CD4-positive, CD25-positive, alpha-beta regulatory T cell (primary cell): ENCODE results near the gene MGAT1. TPM values are rescaled to one million over a fixed set of nuclear protein-coding genes. Genes with fewer than 3 reads are reported as not detected.

ENCODE experiments used
- ATAC-seq, 2 donors: fragments of 150-1000 bp; cut with Tn5 transposase; one replicate each; pipeline ENCODE4 v1.10.0; 2021; ENCODE audit warnings: low read depth in 2 of 2, moderate number of reproducible peaks in 2 of 2, moderate library complexity in 1 of 2
- DNase-seq, 3 donors: peaks; one replicate each; pipeline versions ENCODE4 v3.0.0 to v3.0.0-alpha.2; 2012 to 2022; ENCODE audit warnings: mixed read lengths in 1 of 3
- H3K27ac ChIP-seq: one replicate; pipeline ENCODE4 v1.7.0; 2013; ENCODE audit warnings: mild to moderate bottlenecking, low read length; ENCODE audit not compliant: insufficient read depth, poor library complexity, severe bottlenecking
- H3K27me3 ChIP-seq: one replicate; pipeline ENCODE4 v1.7.0; 2013; ENCODE audit warnings: low read length; ENCODE audit not compliant: control insufficient read depth, insufficient read depth
- H3K36me3 ChIP-seq: one replicate; pipeline ENCODE4 v1.7.0; 2013; ENCODE audit warnings: mild to moderate bottlenecking, low read length, moderate library complexity; ENCODE audit not compliant: control insufficient read depth, insufficient read depth
- H3K4me1 ChIP-seq: 2 replicates; pipeline ENCODE4 v1.7.0; 2013; ENCODE audit warnings: mild to moderate bottlenecking, low read length; ENCODE audit not compliant: insufficient read depth, control insufficient read depth, poor library complexity, severe bottlenecking
- H3K4me3 ChIP-seq: one replicate; pipeline ENCODE4 v1.7.0; 2013; ENCODE audit warnings: low read depth, mild to moderate bottlenecking, low read length, moderate library complexity
- H3K9me3 ChIP-seq, 2 experiments: 1 replicate in 1 of 2; 2 replicates in 1 of 2; pipeline ENCODE4 v1.7.0; 2013; ENCODE audit warnings: low read length in 2 of 2, mild to moderate bottlenecking in 1 of 2, moderate library complexity in 1 of 2; ENCODE audit not compliant: control insufficient read depth in 2 of 2
- H3K27ac Mint-ChIP-seq, 3 donors: one replicate each; pipeline ENCODE4 v1.8.0; 2020 to 2022; ENCODE audit warnings: mild to moderate bottlenecking in 3 of 3, mixed read lengths in 3 of 3, moderate library complexity in 2 of 3
- H3K27me3 Mint-ChIP-seq: one replicate; pipeline ENCODE4 v1.8.0; 2022; ENCODE audit warnings: mild to moderate bottlenecking, mixed read lengths
- H3K36me3 Mint-ChIP-seq: one replicate; pipeline ENCODE4 v1.8.0; 2020; ENCODE audit warnings: mixed read lengths
- H3K4me1 Mint-ChIP-seq, 4 donors: one replicate each; pipeline ENCODE4 v1.8.0; 2020 to 2022; ENCODE audit warnings: mixed read lengths in 4 of 4, mild to moderate bottlenecking in 1 of 4
- H3K4me3 Mint-ChIP-seq, 4 donors: one replicate each; pipeline ENCODE4 v1.8.0; 2020 to 2022; ENCODE audit warnings: mild to moderate bottlenecking in 4 of 4, mixed read lengths in 4 of 4, moderate library complexity in 3 of 4
- H3K9me3 Mint-ChIP-seq, 7 donors: one replicate each; pipeline ENCODE4 v1.8.0; 2020 to 2022; ENCODE audit warnings: mixed read lengths in 7 of 7, mild to moderate bottlenecking in 3 of 7, moderate library complexity in 2 of 7
- polyA plus RNA-seq, 4 donors: library from polyadenylated mRNA; unstranded; fragments of 300-500 nt; fragmentation: Illumina TruSeq; gene quantifications; one replicate each; pipeline ENCODE4 v1.2.3, GENCODE V29; 2021
- total RNA-seq: library from RNA; stranded (reverse); gene quantifications from one replicate; pipeline ENCODE4 v1.2.3, GENCODE V29; 2022

MGAT1 gene
- total and polyA plus RNA-seq, 5 donors from 2014 or later = 106 to 210 (median 192) TPM

- DNase-seq (no peak), ATAC-seq (no peak)
- peak overlapping the region; percentile 97 to 98 (median 98) for H3K27ac Mint-ChIP-seq
- H3K4me3 ChIP-seq = peak overlapping the region; percentile 85
- H3K4me1 Mint-ChIP-seq = peaks cover 22 to 78% (median 59%) of the 10 kb centered on the region in 4 donors
- no peaks in the 10 kb centered on the region for H3K36me3 ChIP-seq
- H3K9me3 ChIP-seq = no peaks in the 10 kb centered on the region
- peak overlapping the region; percentile 86 to 92 (median 90) for H3K4me3 Mint-ChIP-seq
- peaks cover 0 to 3% (median 0%) of the 10 kb centered on the region in 7 donors for H3K9me3 Mint-ChIP-seq
- H3K4me1 ChIP-seq = peaks cover 45% of the 10 kb centered on the region
- peaks cover 13% of the 10 kb centered on the region for H3K36me3 Mint-ChIP-seq
- H3K27me3 ChIP-seq = no peaks in the 10 kb centered on the region
- peaks cover 4% of the 10 kb centered on the region for H3K27me3 Mint-ChIP-seq
- H3K27ac ChIP-seq = peak overlapping the region; percentile 98
Measured at GRCh38 chr5:180811623-180812124, 9.1 kb upstream of the MGAT1 start.

GRCh38 chr5:180810959-180811622 is 8.5 kb upstream of the MGAT1 start:
- Mint-ChIP-seq H3K27ac (peak overlapping the region; percentile 97 to 98 (median 98)), H3K27me3 (peaks cover 4% of the 10 kb centered on the region), H3K9me3 (peaks cover 0 to 3% (median 0%) of the 10 kb centered on the region in 7 donors), H3K4me3 (peak overlapping the region; percentile 86 to 92 (median 90)), H3K36me3 (peaks cover 19% of the 10 kb centered on the region), H3K4me1 (peaks cover 24 to 80% (median 59%) of the 10 kb centered on the region in 4 donors)
- Histone ChIP-seq H3K36me3 (no peaks in the 10 kb centered on the region), H3K4me3 (peak overlapping the region; percentile 85), H3K27ac (peak overlapping the region; percentile 98), H3K27me3 (no peaks in the 10 kb centered on the region), H3K4me1 (peaks cover 46% of the 10 kb centered on the region), H3K9me3 (no peaks in the 10 kb centered on the region)
- no peak for ATAC-seq
- DNase-seq = no peak

- Histone ChIP-seq H3K36me3 (no peaks in the 10 kb centered on the region), H3K27me3 (no peaks in the 10 kb centered on the region), H3K27ac (peak overlapping the region; percentile 98), H3K4me1 (peaks cover 53% of the 10 kb centered on the region), H3K4me3 (peak overlapping the region; percentile 85), H3K9me3 (no peaks in the 10 kb centered on the region)
- peak; percentile 92 to 98 (median 97) for DNase-seq
- H3K27ac Mint-ChIP-seq = peak overlapping the region; percentile 97 to 100 (median 98)
- H3K4me3 Mint-ChIP-seq = peak overlapping the region; percentile 90 to 92 (median 91)
- ATAC-seq = peak; percentile 69 to 76
- H3K27me3 Mint-ChIP-seq = peaks cover 4% of the 10 kb centered on the region
- peaks cover 0 to 3% (median 0%) of the 10 kb centered on the region in 7 donors for H3K9me3 Mint-ChIP-seq
- peaks cover 22% of the 10 kb centered on the region for H3K36me3 Mint-ChIP-seq
- H3K4me1 Mint-ChIP-seq = peaks cover 24 to 81% (median 62%) of the 10 kb centered on the region in 4 donors
Measured at GRCh38 chr5:180810210-180810958, 7.8 kb upstream of the MGAT1 start.

DNA sequence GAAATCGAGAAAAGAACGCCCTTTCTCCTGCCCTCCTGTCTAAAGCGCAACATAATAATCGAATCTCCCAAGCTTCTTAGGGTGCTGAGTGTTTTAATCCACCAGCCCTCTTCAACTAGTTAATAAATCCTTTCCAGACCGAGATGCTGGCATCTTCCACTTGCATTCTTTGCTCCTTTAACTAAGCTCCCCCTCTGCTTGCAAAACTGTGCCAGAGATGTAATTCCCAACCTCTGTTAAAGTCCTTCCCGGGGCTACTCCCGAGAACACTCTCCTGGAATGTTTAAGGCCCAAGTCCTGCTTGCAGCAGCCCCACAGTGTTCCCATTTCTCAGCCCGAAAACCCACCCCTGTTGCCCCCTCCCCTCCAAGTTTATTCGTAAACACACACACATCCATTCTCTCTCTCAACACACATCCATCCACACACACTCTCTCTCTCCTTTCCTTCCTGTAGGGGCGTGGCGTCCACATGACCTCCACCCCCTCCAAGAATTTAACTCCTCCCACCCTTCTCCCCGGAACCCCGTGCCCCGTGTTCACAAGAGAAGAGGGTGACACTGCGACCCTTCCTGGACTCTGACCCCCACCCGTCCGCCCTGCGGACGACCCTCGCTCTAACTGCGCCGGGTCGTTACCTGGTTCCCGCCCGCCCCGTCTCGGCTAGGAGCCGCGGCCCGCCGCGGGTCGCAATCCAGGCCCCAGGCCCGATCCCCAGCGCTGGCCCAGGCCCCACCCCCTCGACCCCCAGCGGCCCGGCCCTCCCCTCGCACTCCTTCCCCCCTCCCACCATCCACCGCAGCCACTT is 7.0 kb upstream of the MGAT1 start:
- Histone ChIP-seq H3K27ac (peak overlapping the region; percentile 98), H3K27me3 (no peaks in the 10 kb centered on the region), H3K4me3 (peak overlapping the region; percentile 97), H3K9me3 (no peaks in the 10 kb centered on the region), H3K36me3 (no peaks in the 10 kb centered on the region), H3K4me1 (peaks cover 60% of the 10 kb centered on the region)
- H3K36me3 Mint-ChIP-seq = peaks cover 29% of the 10 kb centered on the region
- peaks cover 4% of the 10 kb centered on the region for H3K27me3 Mint-ChIP-seq
- ATAC-seq (peak; percentile 69 to 74), DNase-seq (peak; percentile 81 to 97 (median 97))
- H3K27ac Mint-ChIP-seq = peak overlapping the region; percentile 97 to 100 (median 98)
- peak overlapping the region; percentile 90 to 92 (median 91) for H3K4me3 Mint-ChIP-seq
- H3K9me3 Mint-ChIP-seq = peaks cover 0 to 3% (median 0%) of the 10 kb centered on the region in 7 donors
- H3K4me1 Mint-ChIP-seq = peaks cover 29 to 83% (median 65%) of the 10 kb centered on the region in 4 donors

GRCh38 chr5:180808461-180809000 is 5.9 kb upstream of the MGAT1 start:
- Histone ChIP-seq H3K36me3 (no peaks in the 10 kb centered on the region), H3K4me3 (peak overlapping the region; percentile 97), H3K9me3 (no peaks in the 10 kb centered on the region), H3K27ac (peak overlapping the region; percentile 98), H3K27me3 (no peaks in the 10 kb centered on the region), H3K4me1 (peaks cover 70% of the 10 kb centered on the region)
- Mint-ChIP-seq H3K4me3 (peak overlapping the region; percentile 90 to 92 (median 91)), H3K4me1 (peaks cover 29 to 81% (median 61%) of the 10 kb centered on the region in 4 donors), H3K9me3 (peaks cover 0 to 3% (median 0%) of the 10 kb centered on the region in 7 donors), H3K36me3 (peaks cover 29% of the 10 kb centered on the region), H3K27ac (peak overlapping the region; percentile 95 to 100 (median 98)), H3K27me3 (peaks cover 4% of the 10 kb centered on the region)
- ATAC-seq = no peak
- DNase-seq = no peak

DNA sequence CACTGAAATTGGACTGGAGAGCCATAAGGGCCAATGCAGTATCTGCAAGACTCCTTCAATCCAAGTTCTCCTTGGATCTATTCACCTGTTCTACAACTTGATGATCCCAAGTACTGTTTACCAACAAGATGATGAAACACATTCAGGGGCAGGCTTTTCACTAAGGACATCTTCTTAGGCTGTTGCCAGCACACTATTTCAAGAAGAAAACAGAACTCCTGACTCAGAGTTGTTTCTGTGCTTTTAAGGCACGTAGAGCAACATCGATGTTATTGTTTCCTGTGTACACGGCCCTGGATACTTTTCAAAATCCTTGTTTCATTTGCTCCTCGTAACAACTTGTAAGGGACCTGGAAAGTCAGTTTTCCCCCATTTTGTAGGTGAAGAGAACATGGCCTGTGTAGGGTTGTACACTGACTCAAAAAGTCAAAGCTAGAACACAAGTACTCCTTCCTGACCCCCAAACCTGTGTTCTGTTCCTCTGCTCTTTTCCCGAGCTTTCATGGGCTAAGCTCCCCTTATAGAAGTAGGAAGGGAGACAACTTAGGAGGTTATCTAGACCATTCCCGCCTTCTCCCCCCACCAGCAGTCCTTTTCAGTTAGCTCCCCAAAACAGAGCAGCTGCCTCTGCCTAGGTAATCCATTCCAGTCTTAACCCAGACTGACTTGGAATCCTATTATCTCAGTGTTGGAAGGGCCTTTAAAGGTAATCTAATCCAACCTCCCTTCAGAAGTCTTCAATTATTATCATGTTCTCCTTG is 5.2 kb upstream of the MGAT1 start:
- DNase-seq = no peak
- Mint-ChIP-seq H3K9me3 (peaks cover 0 to 3% (median 0%) of the 10 kb centered on the region in 7 donors), H3K4me1 (peaks cover 22 to 74% (median 57%) of the 10 kb centered on the region in 4 donors), H3K27me3 (peaks cover 4% of the 10 kb centered on the region), H3K4me3 (peak overlapping the region; percentile 90 to 92 (median 91)), H3K36me3 (peaks cover 29% of the 10 kb centered on the region), H3K27ac (peak overlapping the region; percentile 95 to 100 (median 98))
- H3K27ac ChIP-seq = peak overlapping the region; percentile 98
- H3K4me3 ChIP-seq = peak overlapping the region; percentile 97
- ATAC-seq = no peak
- H3K27me3 ChIP-seq = no peaks in the 10 kb centered on the region
- H3K4me1 ChIP-seq = peaks cover 70% of the 10 kb centered on the region
- no peaks in the 10 kb centered on the region for H3K9me3 ChIP-seq
- no peaks in the 10 kb centered on the region for H3K36me3 ChIP-seq
